GM21737 (cell line): ENCODE results near the gene S1PR1.
"Not testable (repeated sequence)": the region's sequence is repeated elsewhere in the genome, so short reads cannot be mapped to it uniquely, and the experiment has no call there.

Experiments used
- ATAC-seq: cut with Tn5 transposase; IDR thresholded peaks from one replicate; pipeline ENCODE4 v1.9.1; 2021; ENCODE audit warnings: mild to moderate bottlenecking, moderate library complexity; ENCODE audit not compliant: unreplicated experiment

The S1PR1 gene

GRCh38 chr1:101219924-101220870, 16.6 kb upstream of the S1PR1 start:
- no peak for ATAC-seq

GRCh38 chr1:101220906-101221305, 15.9 kb upstream of the S1PR1 start:
- ATAC-seq, result no peak

- ATAC-seq, result peak; percentile 95
Measured at GRCh38 chr1:101221945-101222429, 14.8 kb upstream of the S1PR1 start.

GRCh38 chr1:101227837-101228236, 9.0 kb upstream of the S1PR1 start:
- no peak for ATAC-seq

- ATAC-seq, result no peak
Measured at GRCh38 chr1:101228424-101229134, 8.2 kb upstream of the S1PR1 start.

GRCh38 chr1:101232182-101232581, 4.6 kb upstream of the S1PR1 start:
- not testable (repeated sequence) for ATAC-seq

- no peak for ATAC-seq
Measured at GRCh38 chr1:101233495-101233894, 3.3 kb upstream of the S1PR1 start.

- no peak for ATAC-seq
Measured at GRCh38 chr1:101235216-101235695, 1.6 kb upstream of the S1PR1 start.

GRCh38 chr1:101235696-101236515, 913 bp upstream of the S1PR1 start:
- ATAC-seq, result peak; percentile 43

GRCh38 chr1:101237229-101237837, 514 bp downstream of the S1PR1 start:
- ATAC-seq, result no peak

- ATAC-seq, result peak; percentile 23
Measured at GRCh38 chr1:101238031-101238628, 1.3 kb downstream of the S1PR1 start.

GRCh38 chr1:101238681-101239094, 1.9 kb downstream of the S1PR1 start:
- peak; percentile 33 for ATAC-seq

- no peak for ATAC-seq
Measured at GRCh38 chr1:101239095-101240040, 2.5 kb downstream of the S1PR1 start.

- no peak for ATAC-seq
Measured at GRCh38 chr1:101240041-101240430, 3.2 kb downstream of the S1PR1 start.

- ATAC-seq, result no peak
Measured at GRCh38 chr1:101241485-101242225, 4.8 kb downstream of the S1PR1 start.

GRCh38 chr1:101242324-101243050, 5.7 kb downstream of the S1PR1 start:
- no peak for ATAC-seq

GRCh38 chr1:101243751-101244150, 6.9 kb downstream of the S1PR1 start:
- no peak for ATAC-seq
